ES-I3 (cell line): ENCODE data around the gene EMX1.

Experiments used
- H3K36me3 ChIP-seq: 2 replicates; pipeline ENCODE4 v1.6.1; 2013; ENCODE audit warnings: mild to moderate bottlenecking, low read length, control low read depth, moderate library complexity; ENCODE audit not compliant: insufficient read depth
- H3K4me1 ChIP-seq: 2 replicates; pipeline ENCODE4 v1.6.1; 2013; ENCODE audit warnings: mild to moderate bottlenecking, control low read depth, low read length; ENCODE audit not compliant: insufficient read depth
- H3K9ac ChIP-seq: 2 replicates; pipeline ENCODE4 v1.6.1; 2013; ENCODE audit warnings: low read depth, mild to moderate bottlenecking, low read length, moderate library complexity
- H3K9me3 ChIP-seq: 2 replicates; pipeline ENCODE4 v1.6.1; 2013; ENCODE audit warnings: mild to moderate bottlenecking, low read length, moderate library complexity; ENCODE audit not compliant: control insufficient read depth, insufficient read depth

EMX1 gene

GRCh38 chr2:72961036-72961720 lies 43.9 kb downstream of the EMX1 start:
- Histone ChIP-seq H3K4me1 (peaks cover 25% of the 10 kb centered on the region), H3K9ac (no peak overlapping the region), H3K9me3 (no peaks in the 10 kb centered on the region)

GRCh38 chr2:72961853-72962468 lies 44.6 kb downstream of the EMX1 start:
- Histone ChIP-seq H3K4me1 (peaks cover 25% of the 10 kb centered on the region), H3K9ac (no peak overlapping the region), H3K9me3 (no peaks in the 10 kb centered on the region), H3K36me3 (no peaks in the 10 kb centered on the region)

More at GRCh38 chr2:72961036-72961720, 43.9 kb downstream of the EMX1 start:
- no peaks in the 10 kb centered on the region for H3K36me3 ChIP-seq

GRCh38 chr2:72962911-72963310 lies 45.6 kb downstream of the EMX1 start:
- Histone ChIP-seq H3K4me1 (peaks cover 25% of the 10 kb centered on the region), H3K9ac (no peak overlapping the region), H3K36me3 (no peaks in the 10 kb centered on the region), H3K9me3 (no peaks in the 10 kb centered on the region)

GRCh38 chr2:72963423-72964145 lies 46.3 kb downstream of the EMX1 start:
- Histone ChIP-seq H3K9me3 (no peaks in the 10 kb centered on the region), H3K36me3 (no peaks in the 10 kb centered on the region), H3K9ac (no peak overlapping the region), H3K4me1 (peaks cover 25% of the 10 kb centered on the region)

GRCh38 chr2:72964146-72964525 lies 46.8 kb downstream of the EMX1 start:
- no peaks in the 10 kb centered on the region for H3K9me3 ChIP-seq
- H3K36me3 ChIP-seq, result no peaks in the 10 kb centered on the region
- H3K4me1 ChIP-seq, result peaks cover 25% of the 10 kb centered on the region
- no peak overlapping the region for H3K9ac ChIP-seq

GRCh38 chr2:72965016-72965415 lies 47.7 kb downstream of the EMX1 start:
- Histone ChIP-seq H3K4me1 (peaks cover 25% of the 10 kb centered on the region), H3K9me3 (no peaks in the 10 kb centered on the region), H3K36me3 (no peaks in the 10 kb centered on the region), H3K9ac (no peak overlapping the region)

- Histone ChIP-seq H3K4me1 (peaks cover 25% of the 10 kb centered on the region), H3K9me3 (no peaks in the 10 kb centered on the region), H3K9ac (no peak overlapping the region), H3K36me3 (no peaks in the 10 kb centered on the region)
These were observed 48.6 kb downstream of the EMX1 start for GRCh38 chr2:72965770-72966450.

GRCh38 chr2:72968286-72968685 lies 51.0 kb downstream of the EMX1 start:
- H3K9ac ChIP-seq, result no peak overlapping the region
- H3K36me3 ChIP-seq, result no peaks in the 10 kb centered on the region
- peaks cover 9% of the 10 kb centered on the region for H3K4me1 ChIP-seq
- no peaks in the 10 kb centered on the region for H3K9me3 ChIP-seq

- Histone ChIP-seq H3K4me1 (peaks cover 10% of the 10 kb centered on the region), H3K36me3 (no peaks in the 10 kb centered on the region), H3K9ac (no peak overlapping the region), H3K9me3 (no peaks in the 10 kb centered on the region)
These were observed 52.4 kb downstream of the EMX1 start for GRCh38 chr2:72969706-72970105.

- H3K9ac ChIP-seq, result no peak overlapping the region
- no peaks in the 10 kb centered on the region for H3K9me3 ChIP-seq
- H3K4me1 ChIP-seq, result peaks cover 22% of the 10 kb centered on the region
- no peaks in the 10 kb centered on the region for H3K36me3 ChIP-seq
These were observed 53.7 kb downstream of the EMX1 start for GRCh38 chr2:72971036-72971435.

- H3K36me3 ChIP-seq, result no peaks in the 10 kb centered on the region
- peaks cover 22% of the 10 kb centered on the region for H3K4me1 ChIP-seq
These were observed 55.2 kb downstream of the EMX1 start for GRCh38 chr2:72972352-72973136.

GRCh38 chr2:72973137-72973535 lies 55.8 kb downstream of the EMX1 start:
- H3K4me1 ChIP-seq, result peaks cover 22% of the 10 kb centered on the region
- no peaks in the 10 kb centered on the region for H3K9me3 ChIP-seq
- no peaks in the 10 kb centered on the region for H3K36me3 ChIP-seq
- H3K9ac ChIP-seq, result no peak overlapping the region

More at GRCh38 chr2:72972352-72973136, 55.2 kb downstream of the EMX1 start:
- Histone ChIP-seq H3K9ac (no peak overlapping the region), H3K9me3 (no peaks in the 10 kb centered on the region)

GRCh38 chr2:72973566-72974435 lies 56.5 kb downstream of the EMX1 start:
- H3K36me3 ChIP-seq, result no peaks in the 10 kb centered on the region
- no peaks in the 10 kb centered on the region for H3K9me3 ChIP-seq
- H3K4me1 ChIP-seq, result peaks cover 22% of the 10 kb centered on the region
- no peak overlapping the region for H3K9ac ChIP-seq
